Activated CD4-positive, alpha-beta T cell treated with anti-CD3 and anti-CD28 coated beads for 4 hours (primary cell): ENCODE measurements around the gene SCAF8.
"Not testable (repeated sequence)": the region's sequence is repeated elsewhere in the genome, so short reads cannot be mapped to it uniquely, and the experiment has no call there.

Source experiments
- DNase-seq, 2 donors: peaks; one replicate each; pipeline ENCODE4 v3.0.0-alpha.2; 2020

Gene SCAF8

DNA sequence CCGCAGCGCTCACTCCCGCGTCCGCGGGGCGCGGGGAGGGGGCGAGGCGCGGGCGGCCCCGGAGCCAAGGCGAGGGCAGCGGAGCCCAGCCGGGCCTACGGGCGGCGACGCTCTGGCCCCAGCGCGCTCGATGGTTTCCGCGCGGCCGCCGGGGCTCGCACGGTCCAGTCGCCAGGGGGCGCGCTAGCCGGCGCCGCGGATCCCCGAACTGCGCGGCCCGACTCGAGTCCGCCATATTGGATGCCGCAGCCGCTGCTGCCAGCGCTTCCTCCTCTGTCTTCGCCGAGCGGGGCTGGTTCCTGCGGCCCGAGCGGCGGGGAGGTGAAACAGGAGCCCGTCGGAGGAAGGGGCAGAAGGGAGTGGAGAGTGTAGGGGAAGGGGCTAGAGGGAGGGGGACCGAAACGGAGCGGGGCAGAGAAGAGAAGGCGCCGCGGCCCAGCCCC lies at the start of gene SCAF8:
Gene SCAF8, plus strand, starts transcription at position 234 of the 443 bp plus-strand sequence. CDS start 485 bp downstream, outside the sequence.
- peak; percentile 83 to 85 for DNase-seq

GRCh38 chr6:154683756-154684523 lies 49.3 kb upstream of the SCAF8 start:
- DNase-seq = no peak

- no peak for DNase-seq
Observed at GRCh38 chr6:154686162-154686561, 47.1 kb upstream of the SCAF8 start.

DNA sequence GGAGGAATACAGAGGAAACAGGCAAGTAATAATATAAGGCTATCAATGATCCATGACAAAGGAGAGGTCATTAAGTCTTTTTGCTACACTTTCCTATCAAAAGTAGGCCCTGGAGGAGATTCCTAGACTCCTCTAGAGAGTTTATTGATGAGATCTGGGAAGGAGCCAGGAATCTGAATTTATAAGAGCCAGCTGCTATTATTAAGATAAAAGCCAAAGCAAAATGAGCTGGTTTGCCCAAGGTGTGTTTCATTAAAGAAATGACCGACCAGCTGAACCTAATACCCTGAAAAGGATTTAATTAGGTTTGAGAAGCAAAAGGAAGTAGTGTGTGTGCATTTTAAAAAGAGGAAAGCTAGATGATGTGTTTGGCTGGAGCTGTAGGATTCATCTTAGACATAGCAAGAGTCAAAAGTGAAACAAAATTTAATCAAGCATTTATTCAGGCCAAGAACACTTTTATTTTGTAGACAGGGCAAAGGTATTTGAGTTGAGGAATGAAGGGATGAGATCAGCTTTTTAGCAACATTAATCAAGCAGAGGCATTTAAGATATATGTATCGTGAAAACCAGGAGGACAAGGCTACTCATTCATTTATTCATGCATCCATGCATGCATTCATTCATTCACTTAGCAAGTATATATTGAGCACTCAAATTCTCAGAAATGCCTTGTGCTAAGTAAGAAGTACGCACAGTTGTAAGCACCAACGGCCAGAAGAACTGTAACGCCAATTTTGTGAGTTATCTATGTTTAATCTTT lies 43.5 kb upstream of the SCAF8 start:
- DNase-seq = no peak

GRCh38 chr6:154690857-154691256 lies 42.4 kb upstream of the SCAF8 start:
- DNase-seq = no peak

DNA sequence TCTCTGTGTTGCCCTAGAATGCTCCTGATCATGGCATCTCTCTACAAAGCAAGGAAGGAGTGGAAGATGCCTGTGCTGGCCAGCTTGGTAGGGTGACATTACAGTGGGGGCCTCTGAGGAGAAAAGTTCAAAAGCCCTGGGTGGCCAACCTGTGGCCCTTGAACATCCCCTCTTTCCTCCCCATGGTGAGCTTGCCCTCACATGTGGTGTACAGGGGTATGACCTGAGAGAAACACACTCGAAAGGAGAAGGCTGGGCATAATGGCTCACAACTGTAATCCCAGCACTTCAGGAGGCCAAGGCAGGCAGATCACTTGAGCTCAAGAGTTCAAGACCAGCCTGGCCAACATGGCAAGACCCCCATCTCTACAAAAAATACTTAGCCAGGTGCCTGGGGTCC lies 36.6 kb upstream of the SCAF8 start:
- DNase-seq = no peak

- DNase-seq = no peak
Observed at GRCh38 chr6:154703124-154703523, 30.1 kb upstream of the SCAF8 start.

DNA sequence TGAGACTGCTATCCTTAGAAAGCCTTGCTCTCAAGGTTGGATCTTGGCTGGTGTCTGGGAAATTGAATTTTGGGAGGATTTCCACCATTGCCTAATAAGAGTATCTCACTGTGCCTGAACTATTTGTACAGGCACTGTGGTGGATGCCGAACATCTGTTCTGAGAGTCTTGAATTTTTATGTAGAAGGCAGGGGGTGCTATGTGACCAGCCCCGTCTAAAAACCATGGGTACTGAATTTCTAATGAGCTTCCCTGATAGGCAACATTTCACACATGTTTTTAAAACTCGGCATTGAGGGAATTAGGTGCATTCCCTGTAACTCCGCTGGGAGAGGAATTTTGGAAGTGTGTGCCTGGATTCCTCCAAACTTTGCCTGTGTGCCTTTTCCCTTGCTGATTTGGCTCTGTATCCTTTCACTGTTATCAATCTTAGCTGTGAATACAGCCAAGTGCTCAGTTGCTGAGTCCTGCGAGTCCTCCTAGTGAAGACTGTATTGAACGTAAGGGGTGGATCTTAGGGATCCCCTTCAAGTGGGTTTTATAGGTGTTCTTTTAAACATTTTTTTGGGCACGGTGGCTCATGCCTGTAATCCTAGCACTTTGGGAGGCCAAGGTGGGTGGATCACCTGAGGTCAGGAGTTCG lies 27.6 kb upstream of the SCAF8 start:
- DNase-seq = no peak

DNA sequence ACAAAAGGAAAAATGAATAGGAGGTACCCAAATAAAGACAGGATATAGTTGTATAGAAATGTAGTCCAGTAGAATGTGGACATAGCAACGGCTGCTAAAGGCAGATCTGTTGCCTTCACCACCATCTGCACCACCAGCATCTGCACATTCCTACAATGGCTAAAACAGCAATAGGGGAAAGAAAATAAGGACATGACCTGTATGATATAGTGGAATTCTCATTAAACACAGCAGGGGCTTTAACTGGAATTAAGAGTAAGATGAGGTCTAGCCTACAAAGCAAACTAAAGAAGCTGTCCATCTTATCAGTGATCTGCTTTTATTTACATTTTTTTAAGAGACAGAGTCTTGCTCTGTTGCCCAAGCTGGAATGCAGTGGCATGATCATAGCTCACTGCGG lies 26.8 kb upstream of the SCAF8 start:
- no peak for DNase-seq

- no peak for DNase-seq
Observed at GRCh38 chr6:154709621-154710020, 23.6 kb upstream of the SCAF8 start.

DNA sequence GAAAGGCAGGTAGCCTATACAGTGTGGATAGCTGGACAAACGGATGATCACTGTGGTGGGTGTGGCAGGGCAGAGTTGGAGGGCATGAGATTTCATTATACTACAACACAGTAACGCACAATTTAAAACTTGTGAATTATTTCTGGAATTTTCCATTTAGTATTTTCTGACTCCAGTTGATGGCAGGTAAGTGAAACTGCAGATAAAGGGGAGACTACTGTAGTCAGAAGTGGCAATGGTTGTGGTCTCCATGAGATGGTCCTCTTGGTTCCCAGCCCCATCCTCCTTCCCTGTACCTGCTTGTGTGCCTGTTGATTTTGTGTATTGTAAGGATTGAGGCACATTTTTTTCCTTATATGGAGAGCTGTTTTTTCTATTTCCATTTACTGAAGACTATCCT lies 22.5 kb upstream of the SCAF8 start:
- DNase-seq = no peak

- DNase-seq = no peak
Observed at GRCh38 chr6:154715446-154715845, 17.8 kb upstream of the SCAF8 start.

GRCh38 chr6:154716350-154716749 lies 16.9 kb upstream of the SCAF8 start:
- DNase-seq = not testable (repeated sequence)

GRCh38 chr6:154719433-154719832 lies 13.8 kb upstream of the SCAF8 start:
- no peak for DNase-seq

GRCh38 chr6:154719854-154720253 lies 13.4 kb upstream of the SCAF8 start:
- no peak for DNase-seq

DNA sequence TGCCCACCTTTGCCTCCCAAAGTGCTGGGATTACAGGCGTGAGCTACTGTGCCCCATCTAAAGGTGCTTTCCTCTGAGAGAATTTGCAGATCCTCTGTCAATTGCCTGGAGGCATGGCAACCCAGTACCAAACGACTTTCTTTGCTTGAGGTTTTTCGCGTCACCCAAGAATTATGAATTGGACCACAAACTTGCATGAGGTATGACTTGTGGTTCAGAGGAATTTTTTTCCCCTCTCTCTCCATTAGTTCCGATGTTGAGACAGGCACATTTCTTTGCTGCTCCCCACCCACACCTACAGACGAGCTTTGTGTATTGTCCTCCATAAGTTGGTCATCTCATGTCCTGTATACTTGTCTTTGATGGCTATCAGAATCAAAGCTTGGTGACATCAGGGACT lies 11.8 kb upstream of the SCAF8 start:
- DNase-seq = no peak

- DNase-seq = no peak
Observed at GRCh38 chr6:154726887-154727286, 6.3 kb upstream of the SCAF8 start.

GRCh38 chr6:154731296-154732218 lies 1.7 kb upstream of the SCAF8 start:
- DNase-seq = no peak

DNA sequence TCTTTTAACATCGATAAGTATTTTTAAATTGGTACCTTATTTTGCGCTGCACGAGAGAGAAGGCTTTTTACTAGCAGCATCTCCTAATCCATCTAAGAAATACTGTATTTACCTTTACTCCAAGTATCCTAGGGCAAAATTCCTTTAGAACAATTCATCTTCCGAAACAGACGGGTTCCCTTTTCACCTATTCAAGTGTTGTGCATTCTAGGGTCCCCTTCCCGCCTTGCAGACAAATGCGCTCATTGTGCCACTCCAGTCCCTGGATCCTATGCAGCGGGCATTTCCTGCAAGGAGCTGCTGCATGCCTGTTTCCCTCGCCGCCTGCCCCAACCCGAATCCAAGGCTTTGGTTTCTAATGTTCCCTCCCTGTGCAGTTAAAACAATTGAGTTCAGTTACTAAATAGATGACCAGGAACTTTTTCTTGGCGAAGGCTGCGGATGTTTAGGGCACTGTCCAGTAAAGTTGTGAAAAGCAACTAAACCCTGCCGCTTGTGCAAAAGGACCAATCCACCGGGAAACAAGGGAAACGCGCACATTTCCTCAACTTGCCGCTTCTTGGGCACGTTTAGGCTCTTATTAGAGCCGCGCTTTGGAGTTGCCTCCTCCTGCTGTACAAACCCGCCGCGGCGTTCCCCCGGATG lies 556 bp upstream of the SCAF8 start:
- DNase-seq = no peak

DNA sequence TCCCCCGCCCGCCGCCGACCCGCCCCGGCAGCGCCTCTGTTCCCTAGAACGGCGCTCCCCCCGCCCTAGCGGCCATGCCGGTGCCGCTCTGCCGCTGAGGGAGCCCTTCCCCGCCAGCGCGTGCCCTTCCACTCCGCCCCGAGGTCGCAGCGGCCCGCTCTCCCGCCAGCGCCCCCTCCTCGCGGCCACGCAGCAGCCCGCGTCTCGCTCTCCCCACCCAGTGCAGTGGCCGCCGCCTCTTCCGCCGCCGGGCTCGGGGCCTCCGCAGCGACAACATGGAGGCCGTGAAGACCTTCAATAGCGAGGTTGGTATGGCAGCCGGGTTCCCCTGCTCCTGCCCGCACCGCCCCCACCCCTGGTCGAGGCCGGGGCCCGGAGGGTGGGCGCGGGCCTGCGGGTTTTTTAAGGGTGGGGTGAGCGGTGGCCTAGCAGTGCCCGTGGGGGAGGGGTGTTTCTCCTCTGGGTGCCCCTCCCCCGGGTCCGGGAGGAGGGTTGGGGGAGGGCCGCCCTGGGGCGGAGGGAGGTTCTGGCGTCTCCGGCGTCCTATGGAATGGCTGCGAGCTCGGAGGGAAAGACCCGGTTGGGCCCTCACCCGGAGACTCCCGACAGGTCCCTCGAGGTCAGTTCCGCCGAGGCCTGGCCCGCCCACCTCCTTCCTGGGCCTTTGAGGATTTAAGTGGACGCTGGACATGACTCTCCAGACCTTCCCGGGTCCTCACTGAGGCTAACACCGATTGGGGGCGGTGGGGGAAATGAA lies 588 bp downstream of the SCAF8 start:
- peak; percentile 88 to 90 for DNase-seq

- no peak for DNase-seq
Observed at GRCh38 chr6:154736618-154737259, 3.5 kb downstream of the SCAF8 start.
